Kidney (tissue), 14 donors: ENCODE data around the gene FCAMR. TPM values are rescaled to one million over a fixed set of nuclear protein-coding genes. Genes with fewer than 3 reads are reported as not detected.

Source experiments
- DNase-seq, 5 donors: peaks; one replicate each; pipeline ENCODE4 v3.0.0-alpha.2; 2013 to 2020
- FAIRE-seq: peaks from 2 replicates; lab custom pipeline; 2012; peaks lifted over from hg19 to GRCh38; lab: Jason Lieb, UNC
- H3K27ac ChIP-seq, 2 donors: one replicate each; pipeline ENCODE4 v1.7.0; 2013; ENCODE audit warnings: low read depth in 2 of 2, low read length in 2 of 2, inconsistent platforms in 1 of 2
- H3K27me3 ChIP-seq: one replicate; pipeline ENCODE4 v1.7.1; 2013; ENCODE audit warnings: low read length, inconsistent platforms; ENCODE audit not compliant: control insufficient read depth, insufficient read depth
- H3K36me3 ChIP-seq, 3 donors: one replicate each; pipeline versions ENCODE4 v1.7.0 to v1.7.1; 2013; ENCODE audit warnings: low read length in 3 of 3, control low read depth in 1 of 3, inconsistent platforms in 1 of 3; ENCODE audit not compliant: insufficient read depth in 3 of 3, control insufficient read depth in 2 of 3
- H3K4me1 ChIP-seq, 3 donors: one replicate each; pipeline versions ENCODE4 v1.7.0 to v1.7.1; 2013; ENCODE audit warnings: low read length in 3 of 3, inconsistent platforms in 1 of 3, low read depth in 1 of 3; ENCODE audit not compliant: control insufficient read depth in 2 of 3, insufficient read depth in 2 of 3
- H3K4me3 ChIP-seq, 3 donors: one replicate each; pipeline versions ENCODE4 v1.7.0 to v1.8.1; 2013; ENCODE audit warnings: low read length in 3 of 3, control low read depth in 1 of 3, inconsistent platforms in 1 of 3
- H3K9ac ChIP-seq, 3 donors: one replicate each; pipeline versions ENCODE4 v1.7.0 to v1.7.1; 2013; ENCODE audit warnings: low read length in 3 of 3, control low read depth in 1 of 3, inconsistent platforms in 1 of 3
- H3K9me3 ChIP-seq, 3 donors: one replicate each; pipeline versions ENCODE4 v1.7.0 to v1.7.1; 2013; ENCODE audit warnings: low read length in 3 of 3, control low read depth in 1 of 3, inconsistent platforms in 1 of 3; ENCODE audit not compliant: control insufficient read depth in 2 of 3, insufficient read depth in 1 of 3
- CTCF ChIP-seq: IDR thresholded peaks from 3 replicates; pipeline ENCODE4 v1.5.1; 2012; ENCODE audit warnings: mild to moderate bottlenecking, moderate library complexity, borderline replicate concordance; ENCODE audit not compliant: insufficient read depth; ENCODE audit errors: extremely low read depth
- intact Hi-C: fragments of 100-400 bp; cut with DNase I; formaldehyde crosslinking; loops from one replicate; pipeline ENCODE4 v1.11.1; 2022
- polyA plus RNA-seq: library from polyadenylated mRNA; stranded (reverse); fragments of 350-450 nt; fragmentation: Illumina TruSeq; extraction: RNeasy Lipid Tissue Mini Kit (QIAGEN cat#74804); gene quantifications from one replicate; pipeline ENCODE4 v1.2.3, GENCODE V29; 2014; ENCODE audit warnings: low read depth, low replicate concordance; ENCODE audit not compliant: insufficient read depth
- total RNA-seq: library from RNA; stranded (reverse); fragmentation: NEBNext Ultra II Directional; extraction: Animal tissue kit (Norgen Biotek cat#: 25700); gene quantifications from one replicate; pipeline ENCODE4 v1.2.1, GENCODE V29; 2021
- donor health status: control.
- donor health status: control.
- donor health status: control.
- donor health status: control.
- donor health status: control.
- donor health status: DM: yes; HTN: yes; CAD: no.
- donor health status: Normal renal cell carcinoma (clear cell type).

FCAMR gene
- total and polyA plus RNA-seq, 2 donors from 2014 or later: 1.8 to 34.6 TPM

- intact Hi-C loops: no loop called here
- no peak overlapping the region for H3K4me3 ChIP-seq
- H3K4me1 ChIP-seq: peaks cover 0 to 38% (median 15%) of the 10 kb centered on the region in 3 donors
- FAIRE-seq (no peak), DNase-seq (no peak)
- H3K27me3 ChIP-seq: no peaks in the 10 kb centered on the region
- peak overlapping the region; percentile 16 to 68 for H3K27ac ChIP-seq
- no peak for TF ChIP-seq CTCF
- H3K9ac ChIP-seq: no peak overlapping the region
- H3K9me3 ChIP-seq: no peaks in the 10 kb centered on the region
- H3K36me3 ChIP-seq: no peaks in the 10 kb centered on the region
These were observed 35.8 kb upstream of the FCAMR start for GRCh38 chr1:207006083-207006482.

GRCh38 chr1:207004931-207005830 is 34.9 kb upstream of the FCAMR start:
- intact Hi-C loops: no loop called here
- peak in 3 of 5 donors; percentile 52 to 81 (median 56) for DNase-seq
- FAIRE-seq: no peak

GRCh38 chr1:207003210-207003609 is 33.0 kb upstream of the FCAMR start:
- H3K36me3 ChIP-seq: no peaks in the 10 kb centered on the region
- H3K27me3 ChIP-seq: no peaks in the 10 kb centered on the region
- no peaks in the 10 kb centered on the region for H3K9me3 ChIP-seq
- peaks cover 0 to 26% (median 11%) of the 10 kb centered on the region in 3 donors for H3K4me1 ChIP-seq
- H3K9ac ChIP-seq: no peak overlapping the region
- no peak overlapping the region for H3K27ac ChIP-seq
- FAIRE-seq (no peak), DNase-seq (no peak)
- intact Hi-C loops: no loop called here
- TF ChIP-seq CTCF: no peak
- H3K4me3 ChIP-seq: no peak overlapping the region

More at GRCh38 chr1:207004931-207005830, 34.9 kb upstream of the FCAMR start:
- Histone ChIP-seq H3K9ac (no peak overlapping the region), H3K27ac (peak overlapping the region; percentile 48 to 68), H3K36me3 (no peaks in the 10 kb centered on the region), H3K4me1 (peaks cover 0 to 38% (median 14%) of the 10 kb centered on the region in 3 donors), H3K27me3 (no peaks in the 10 kb centered on the region), H3K4me3 (peak overlapping the region in 1 of 3 donors; percentile 33), H3K9me3 (no peaks in the 10 kb centered on the region)
- peak; percentile 61 for TF ChIP-seq CTCF
